Muscle layer of colon (tissue), 2 donors: ENCODE results near the gene SLC27A5.
A peak's percentile ranks its signal among the peaks of the same experiment; 100 is the strongest.
"Not testable (repeated sequence)": the region's sequence is repeated elsewhere in the genome, so short reads cannot be mapped to it uniquely, and the experiment has no call there.

Experiments used
- H3K27ac ChIP-seq: one replicate; pipeline ENCODE4 v1.7.0; 2013; ENCODE audit warnings: low read depth, mild to moderate bottlenecking, low read length, moderate library complexity
- H3K27me3 ChIP-seq, 2 donors: one replicate each; pipeline ENCODE4 v1.7.0; 2013; ENCODE audit warnings: low read length in 2 of 2, mild to moderate bottlenecking in 2 of 2; ENCODE audit not compliant: insufficient read depth in 2 of 2, control insufficient read depth in 1 of 2
- H3K36me3 ChIP-seq: one replicate; pipeline ENCODE4 v1.7.0; 2013; ENCODE audit warnings: mild to moderate bottlenecking, low read length; ENCODE audit not compliant: insufficient read depth
- H3K4me1 ChIP-seq: one replicate; pipeline ENCODE4 v1.7.0; 2013; ENCODE audit warnings: mild to moderate bottlenecking, low read length; ENCODE audit not compliant: insufficient read depth
- H3K4me3 ChIP-seq, 2 donors: one replicate each; pipeline ENCODE4 v1.7.0; 2013; ENCODE audit warnings: low read length in 2 of 2, low read depth in 1 of 2, mild to moderate bottlenecking in 1 of 2, moderate library complexity in 1 of 2
- H3K9ac ChIP-seq: one replicate; pipeline ENCODE4 v1.7.0; 2013; ENCODE audit warnings: low read length
- H3K9me3 ChIP-seq: one replicate; pipeline ENCODE4 v1.7.0; 2013; ENCODE audit warnings: mild to moderate bottlenecking, low read length
- donor health status: abdominal sarcoma.
- donor health status: Adenocarcinoma of cecum.

Gene SLC27A5

GRCh38 chr19:58479303-58479702 lies 32.5 kb downstream of the SLC27A5 start:
- no peaks in the 10 kb centered on the region for H3K9me3 ChIP-seq
- H3K4me1 ChIP-seq = peaks cover 18% of the 10 kb centered on the region
- peaks cover 16% of the 10 kb centered on the region for H3K36me3 ChIP-seq
- H3K4me3 ChIP-seq = no peak overlapping the region
- H3K27me3 ChIP-seq = no peaks in the 10 kb centered on the region
- H3K27ac ChIP-seq = no peak overlapping the region
- no peak overlapping the region for H3K9ac ChIP-seq

GRCh38 chr19:58477871-58478270 lies 33.9 kb downstream of the SLC27A5 start:
- no peaks in the 10 kb centered on the region for H3K9me3 ChIP-seq
- H3K36me3 ChIP-seq = peaks cover 20% of the 10 kb centered on the region
- no peak overlapping the region for H3K4me3 ChIP-seq
- H3K27ac ChIP-seq = no peak overlapping the region
- no peak overlapping the region for H3K9ac ChIP-seq
- no peaks in the 10 kb centered on the region for H3K27me3 ChIP-seq
- peaks cover 18% of the 10 kb centered on the region for H3K4me1 ChIP-seq

- peak overlapping the region; percentile 63 for H3K9ac ChIP-seq
- H3K36me3 ChIP-seq = peaks cover 27% of the 10 kb centered on the region
- H3K4me3 ChIP-seq = peak overlapping the region in 1 of 2 donors; percentile 88
Measured at GRCh38 chr19:58477130-58477529, 34.7 kb downstream of the SLC27A5 start.

GRCh38 chr19:58476498-58477015 lies 35.2 kb downstream of the SLC27A5 start:
- H3K27me3 ChIP-seq = no peaks in the 10 kb centered on the region
- peaks cover 32% of the 10 kb centered on the region for H3K36me3 ChIP-seq
- H3K4me3 ChIP-seq = peak overlapping the region; percentile 39 to 88

More at GRCh38 chr19:58477130-58477529, 34.7 kb downstream of the SLC27A5 start:
- Histone ChIP-seq H3K4me1 (peaks cover 18% of the 10 kb centered on the region), H3K27me3 (no peaks in the 10 kb centered on the region), H3K9me3 (no peaks in the 10 kb centered on the region), H3K27ac (peak overlapping the region; percentile 53)

GRCh38 chr19:58475714-58476497 lies 35.9 kb downstream of the SLC27A5 start, which contains the start of gene ZNF446:
TSS of gene ZNF446 (plus strand) at chr19:58476352. CDS start at chr19:58477219, 867 bp downstream.
- Histone ChIP-seq H3K4me3 (peak within 1 kb of the TSS; percentile 39 to 88), H3K4me1 (peaks cover 18% of the 10 kb centered on the region), H3K27ac (peak within 1 kb of the TSS; percentile 53), H3K9ac (peak within 1 kb of the TSS; percentile 63), H3K27me3 (no peaks in the 10 kb centered on the region), H3K36me3 (peaks cover 28% of the 10 kb centered on the region), H3K9me3 (no peaks in the 10 kb centered on the region)

More at GRCh38 chr19:58476498-58477015, 35.2 kb downstream of the SLC27A5 start:
- Histone ChIP-seq H3K9ac (peak overlapping the region; percentile 63), H3K9me3 (no peaks in the 10 kb centered on the region), H3K27ac (peak overlapping the region; percentile 53), H3K4me1 (peaks cover 18% of the 10 kb centered on the region)

DNA sequence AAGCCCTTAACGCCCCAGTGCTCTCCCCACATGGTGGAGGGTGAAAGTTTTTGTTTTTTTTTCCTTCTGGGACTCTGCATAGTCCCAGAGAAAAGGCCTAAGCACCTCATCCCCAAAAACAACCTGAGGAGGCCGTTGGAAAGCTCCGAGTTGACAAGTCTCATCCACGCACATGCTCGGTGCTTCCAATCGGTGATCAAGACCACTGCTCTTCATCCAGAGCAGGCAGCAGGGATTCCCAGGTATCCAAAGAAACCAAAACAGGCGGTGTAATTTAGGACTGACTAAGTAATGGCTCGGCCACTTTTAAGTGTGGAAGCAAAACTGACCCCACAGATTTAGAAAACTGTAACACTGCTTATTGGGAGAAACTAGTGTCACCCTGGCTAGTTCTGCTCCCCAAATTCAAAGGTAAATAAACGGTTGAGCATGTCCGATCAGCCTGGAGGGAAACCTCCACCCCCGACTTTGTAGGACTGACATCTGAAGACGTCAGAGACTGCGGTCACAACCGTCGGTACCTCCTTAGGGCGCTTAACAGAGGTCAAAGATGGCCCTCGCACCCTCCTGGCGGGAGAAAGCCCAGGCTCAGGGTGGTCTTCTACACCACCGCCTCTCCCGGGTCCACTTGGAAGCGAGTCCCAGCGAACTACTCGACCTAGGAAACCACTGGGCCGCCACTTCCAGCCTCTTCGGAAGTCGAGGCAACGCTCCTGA lies 36.6 kb downstream of the SLC27A5 start:
- Histone ChIP-seq H3K4me3 (peak overlapping the region; percentile 39 to 88), H3K27me3 (no peaks in the 10 kb centered on the region), H3K9ac (peak overlapping the region; percentile 63), H3K36me3 (peaks cover 23% of the 10 kb centered on the region), H3K9me3 (no peaks in the 10 kb centered on the region), H3K4me1 (peaks cover 18% of the 10 kb centered on the region), H3K27ac (peak overlapping the region; percentile 53)

GRCh38 chr19:58474291-58474996 lies 37.3 kb downstream of the SLC27A5 start:
- no peak overlapping the region for H3K27ac ChIP-seq
- no peak overlapping the region for H3K9ac ChIP-seq
- H3K36me3 ChIP-seq = peaks cover 29% of the 10 kb centered on the region
- no peaks in the 10 kb centered on the region for H3K27me3 ChIP-seq
- no peaks in the 10 kb centered on the region for H3K9me3 ChIP-seq
- H3K4me3 ChIP-seq = no peak overlapping the region
- peaks cover 18% of the 10 kb centered on the region for H3K4me1 ChIP-seq

DNA sequence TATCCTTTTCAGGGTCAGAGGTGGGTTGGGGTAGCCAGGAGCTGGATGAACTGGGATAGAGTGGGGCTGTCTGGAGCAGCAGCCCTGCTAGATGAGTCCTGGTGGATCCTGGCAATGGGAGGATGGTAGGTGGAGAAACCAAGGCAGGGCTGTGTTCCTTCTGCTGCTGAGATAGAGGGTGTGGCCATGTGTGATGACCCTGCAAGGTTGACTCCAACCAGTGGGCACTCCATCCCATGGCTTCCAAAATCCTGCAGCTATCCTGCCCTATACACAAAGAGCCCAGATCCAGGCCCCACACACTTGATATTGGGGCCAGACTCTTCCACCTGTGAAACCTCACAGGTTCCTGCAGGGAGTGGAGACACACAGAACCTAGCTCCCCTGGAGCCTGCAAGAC lies 38.0 kb downstream of the SLC27A5 start:
- H3K4me1 ChIP-seq = peaks cover 18% of the 10 kb centered on the region
- no peaks in the 10 kb centered on the region for H3K9me3 ChIP-seq
- no peak overlapping the region for H3K4me3 ChIP-seq
- H3K27me3 ChIP-seq = no peaks in the 10 kb centered on the region
- H3K27ac ChIP-seq = no peak overlapping the region
- H3K9ac ChIP-seq = no peak overlapping the region
- H3K36me3 ChIP-seq = peaks cover 31% of the 10 kb centered on the region

- Histone ChIP-seq H3K4me3 (no peak overlapping the region), H3K27ac (no peak overlapping the region), H3K4me1 (peaks cover 20% of the 10 kb centered on the region), H3K9ac (no peak overlapping the region), H3K27me3 (no peaks in the 10 kb centered on the region), H3K9me3 (no peaks in the 10 kb centered on the region), H3K36me3 (peaks cover 26% of the 10 kb centered on the region)
Measured at GRCh38 chr19:58471736-58472135, 40.1 kb downstream of the SLC27A5 start.

GRCh38 chr19:58470837-58471543 lies 40.8 kb downstream of the SLC27A5 start:
- H3K4me3 ChIP-seq, H3K9ac ChIP-seq, H3K27me3 ChIP-seq, H3K27ac ChIP-seq, H3K9me3 ChIP-seq: not testable (repeated sequence)
- H3K36me3 ChIP-seq = peaks cover 26% of the 10 kb centered on the region
- peaks cover 23% of the 10 kb centered on the region for H3K4me1 ChIP-seq
